SKM-1 (cell line): ENCODE results near the gene CD93.

Source experiments
- DNase-seq: peaks from one replicate; lab custom pipeline; 2025; ENCODE audit not compliant: unreplicated experiment; lab: John Stamatoyannopoulos, UW

The CD93 gene, protein sequence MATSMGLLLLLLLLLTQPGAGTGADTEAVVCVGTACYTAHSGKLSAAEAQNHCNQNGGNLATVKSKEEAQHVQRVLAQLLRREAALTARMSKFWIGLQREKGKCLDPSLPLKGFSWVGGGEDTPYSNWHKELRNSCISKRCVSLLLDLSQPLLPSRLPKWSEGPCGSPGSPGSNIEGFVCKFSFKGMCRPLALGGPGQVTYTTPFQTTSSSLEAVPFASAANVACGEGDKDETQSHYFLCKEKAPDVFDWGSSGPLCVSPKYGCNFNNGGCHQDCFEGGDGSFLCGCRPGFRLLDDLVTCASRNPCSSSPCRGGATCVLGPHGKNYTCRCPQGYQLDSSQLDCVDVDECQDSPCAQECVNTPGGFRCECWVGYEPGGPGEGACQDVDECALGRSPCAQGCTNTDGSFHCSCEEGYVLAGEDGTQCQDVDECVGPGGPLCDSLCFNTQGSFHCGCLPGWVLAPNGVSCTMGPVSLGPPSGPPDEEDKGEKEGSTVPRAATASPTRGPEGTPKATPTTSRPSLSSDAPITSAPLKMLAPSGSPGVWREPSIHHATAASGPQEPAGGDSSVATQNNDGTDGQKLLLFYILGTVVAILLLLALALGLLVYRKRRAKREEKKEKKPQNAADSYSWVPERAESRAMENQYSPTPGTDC

DNA sequence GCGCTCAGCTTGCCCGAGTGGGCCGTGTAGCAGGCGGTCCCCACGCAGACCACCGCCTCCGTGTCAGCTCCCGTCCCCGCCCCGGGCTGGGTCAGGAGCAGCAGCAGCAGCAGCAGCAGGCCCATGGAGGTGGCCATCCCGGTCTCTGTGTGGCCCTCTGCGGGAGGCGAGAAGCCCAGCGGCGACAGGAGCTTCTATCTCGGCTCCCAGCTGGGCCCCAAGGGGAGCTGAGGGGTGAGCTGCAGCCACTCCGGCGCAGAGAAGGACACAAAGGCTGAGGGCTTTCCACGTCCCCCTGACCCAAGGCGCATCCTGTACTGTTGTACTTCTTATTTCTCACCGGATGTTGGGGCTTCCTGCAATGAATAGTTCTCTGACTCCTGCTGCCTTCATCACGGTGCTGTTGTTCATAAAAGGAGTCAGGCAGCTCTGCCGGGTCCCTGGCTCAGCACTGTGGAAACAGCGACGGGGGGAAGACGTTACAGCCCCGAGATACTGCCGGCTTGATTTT is at the start of gene CD93:
Gene CD93, minus strand, starts transcription at position 269 of the 511 bp plus-strand sequence. Its CDS starts 132 bp downstream, at position 137.
- no peak for DNase-seq

DNA sequence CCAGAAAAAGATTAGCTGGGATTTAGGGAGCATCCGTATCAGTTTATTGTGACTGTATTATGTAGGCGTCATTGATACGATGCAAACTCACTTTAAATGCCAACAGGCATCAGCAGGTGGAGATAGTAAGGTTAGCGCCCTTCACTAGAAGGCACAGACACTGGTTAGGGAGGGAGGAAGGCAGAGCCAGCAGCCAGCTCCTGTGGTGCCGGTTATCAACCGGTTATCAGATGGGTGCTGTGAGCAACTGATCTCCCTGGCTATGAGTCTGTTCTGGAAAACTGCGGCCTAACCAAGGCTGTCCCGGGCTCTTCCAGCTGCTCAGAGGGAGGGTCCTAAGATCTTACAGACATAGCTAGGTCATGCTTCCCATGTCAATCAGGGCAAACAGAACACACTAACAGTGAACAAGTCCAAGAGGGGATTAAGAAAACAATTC is 47.5 kb upstream of the CD93 start:
- no peak for DNase-seq

DNA sequence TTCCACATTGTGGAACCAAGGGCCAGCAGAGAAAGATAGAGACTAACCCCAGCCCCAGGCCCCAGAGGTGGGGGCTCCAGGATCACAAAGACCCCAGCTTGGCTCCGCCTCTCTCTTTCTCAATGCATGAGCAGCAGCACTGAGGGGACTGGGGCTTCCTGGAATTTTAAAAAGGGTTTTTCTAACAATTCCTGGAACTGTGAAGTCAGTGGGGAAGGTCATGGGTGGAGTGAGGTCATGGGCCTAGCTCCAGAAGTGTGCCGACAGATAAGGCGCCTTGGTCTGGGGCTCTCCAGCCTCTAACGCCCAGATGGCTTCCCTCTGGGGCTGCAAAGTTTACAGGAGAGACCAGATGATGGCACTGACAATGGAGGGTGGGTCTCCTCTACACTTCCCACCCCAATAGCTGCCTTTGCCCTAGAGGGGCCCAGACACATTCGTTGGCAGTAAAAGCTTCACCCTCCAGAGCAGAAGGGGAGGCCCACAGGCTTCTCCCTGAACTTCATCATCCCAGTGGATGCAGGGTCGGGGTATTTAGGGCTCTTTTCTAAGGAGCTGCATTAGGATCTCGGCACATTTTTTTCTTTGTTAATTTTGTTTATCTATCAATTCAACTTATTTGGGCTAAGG is 46.9 kb upstream of the CD93 start:
- no peak for DNase-seq

DNA sequence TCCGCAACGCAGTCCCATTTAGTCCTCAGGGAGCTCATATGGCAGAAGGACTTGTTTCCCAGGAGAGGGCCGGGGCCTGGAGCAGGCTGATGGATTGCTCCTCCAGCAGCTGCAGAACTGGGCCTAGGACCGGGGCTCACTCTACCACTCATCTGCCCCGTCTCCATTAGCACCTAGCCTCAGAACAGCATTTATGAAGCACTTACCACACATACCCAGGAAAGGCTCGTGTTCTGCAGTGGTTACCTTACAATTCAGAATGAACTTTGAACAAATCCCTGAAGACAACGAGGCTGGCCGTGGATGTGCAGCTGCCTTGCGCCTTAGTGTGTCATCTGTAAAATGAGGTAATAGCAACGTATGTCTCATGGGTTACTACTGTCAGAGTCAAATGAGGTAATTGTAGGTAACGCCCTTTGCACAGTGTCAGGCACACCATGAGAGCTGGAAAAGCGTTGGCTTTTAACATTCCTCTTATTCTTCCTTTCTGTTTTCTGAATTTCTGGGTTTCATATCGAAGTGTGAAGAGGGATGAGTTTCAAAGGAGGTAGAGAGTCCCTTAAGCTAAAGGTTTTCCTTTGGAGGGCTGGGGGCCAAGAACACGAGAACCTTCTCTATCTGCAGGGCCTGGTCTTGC is 46.3 kb upstream of the CD93 start:
- no peak for DNase-seq

DNA sequence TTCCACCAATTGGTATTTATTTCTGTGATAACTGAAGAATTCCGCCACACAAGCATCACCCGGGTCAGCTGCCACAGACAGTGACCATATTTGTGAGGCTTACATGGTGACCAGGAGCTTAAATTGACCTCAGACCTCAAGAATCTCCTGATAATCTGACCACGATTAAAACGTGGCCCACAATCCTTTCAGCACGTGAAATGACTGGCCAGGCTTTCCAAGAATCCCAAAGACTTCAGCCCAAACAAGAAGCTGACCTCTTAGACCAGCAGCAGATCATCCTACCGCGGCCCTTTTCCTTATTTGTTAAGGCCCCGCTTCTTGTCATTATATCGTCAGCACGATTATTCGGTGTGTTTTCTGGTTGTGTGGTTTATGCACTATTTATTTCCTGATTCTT is 45.6 kb upstream of the CD93 start:
- no peak for DNase-seq

DNA sequence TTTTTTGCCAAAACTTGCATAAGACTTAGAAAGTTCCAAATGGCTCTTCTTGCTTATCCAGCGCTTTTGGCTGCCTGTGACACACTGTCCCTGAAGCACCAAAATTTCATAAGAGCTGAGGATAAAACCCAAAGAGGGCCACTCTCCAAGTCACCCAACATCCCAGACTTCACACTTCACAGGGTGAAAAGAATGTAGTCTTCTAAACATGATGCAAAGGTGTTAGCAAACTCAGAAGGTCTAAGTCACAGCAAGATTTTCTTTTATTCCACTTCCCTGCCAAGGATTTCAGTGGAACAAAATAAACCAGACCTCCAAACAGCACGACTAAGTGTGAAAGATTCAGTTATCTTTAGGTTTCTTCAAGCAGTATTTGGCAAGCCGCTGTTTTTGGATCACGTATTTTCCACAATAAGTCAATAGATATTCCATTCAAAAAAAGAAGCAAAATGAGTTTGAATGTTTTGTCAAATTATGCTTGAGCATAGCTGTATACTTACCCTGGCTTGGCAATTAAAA is 44.6 kb upstream of the CD93 start:
- no peak for DNase-seq

DNA sequence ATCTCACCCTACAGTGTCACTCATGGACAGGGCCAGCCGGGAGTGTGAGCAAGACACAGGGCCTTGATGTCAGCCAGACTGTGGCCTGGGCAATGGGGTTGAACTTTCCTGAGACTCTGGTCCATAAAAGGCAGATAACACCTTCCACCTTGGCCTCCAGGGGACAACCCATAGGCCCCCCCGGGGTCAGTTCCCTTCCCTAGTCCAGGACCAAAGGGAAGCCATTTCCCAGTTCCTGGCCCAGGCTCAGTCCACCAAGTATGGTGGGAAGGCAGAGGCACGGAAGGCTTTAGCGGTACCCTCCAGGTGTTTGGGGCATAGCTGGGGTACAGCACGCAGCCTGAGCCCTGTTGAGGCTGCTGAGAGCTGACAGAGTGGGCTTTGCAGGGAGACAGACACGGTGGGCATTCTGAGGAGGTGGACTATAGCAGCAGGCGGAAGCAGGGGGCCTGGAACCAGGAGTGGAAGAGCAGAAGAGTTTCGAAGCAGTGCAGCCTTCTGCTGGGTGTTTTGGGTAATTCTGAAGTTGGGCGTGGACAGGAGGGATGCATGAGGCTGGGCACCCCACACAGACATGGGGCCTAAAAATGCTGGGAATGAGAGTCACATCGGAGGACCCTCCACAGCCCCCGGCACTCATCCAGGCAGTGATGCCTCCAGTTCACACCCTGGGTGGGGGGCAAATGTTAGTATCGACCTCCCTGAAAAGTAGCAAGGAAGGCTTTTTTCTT is 43.9 kb upstream of the CD93 start:
- no peak for DNase-seq

DNA sequence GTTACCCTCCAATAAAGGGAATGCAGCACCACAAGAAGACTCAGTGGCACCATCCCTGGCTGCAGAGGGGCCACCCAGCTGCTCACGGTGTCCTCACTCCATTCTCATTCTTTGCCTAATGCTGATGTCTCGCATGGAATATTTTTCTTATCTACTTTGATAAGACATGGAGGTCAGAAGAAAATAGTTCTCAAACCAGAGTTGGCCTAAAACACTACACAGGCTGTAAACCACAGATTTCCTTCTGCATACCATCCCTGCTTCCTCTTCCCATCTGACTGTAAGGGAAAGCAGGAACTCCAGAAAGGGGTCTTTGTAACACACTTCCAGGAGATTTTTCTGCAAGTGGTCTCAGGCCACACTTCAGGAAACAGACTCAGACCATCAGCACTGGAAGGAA is 43.1 kb upstream of the CD93 start:
- DNase-seq: no peak

DNA sequence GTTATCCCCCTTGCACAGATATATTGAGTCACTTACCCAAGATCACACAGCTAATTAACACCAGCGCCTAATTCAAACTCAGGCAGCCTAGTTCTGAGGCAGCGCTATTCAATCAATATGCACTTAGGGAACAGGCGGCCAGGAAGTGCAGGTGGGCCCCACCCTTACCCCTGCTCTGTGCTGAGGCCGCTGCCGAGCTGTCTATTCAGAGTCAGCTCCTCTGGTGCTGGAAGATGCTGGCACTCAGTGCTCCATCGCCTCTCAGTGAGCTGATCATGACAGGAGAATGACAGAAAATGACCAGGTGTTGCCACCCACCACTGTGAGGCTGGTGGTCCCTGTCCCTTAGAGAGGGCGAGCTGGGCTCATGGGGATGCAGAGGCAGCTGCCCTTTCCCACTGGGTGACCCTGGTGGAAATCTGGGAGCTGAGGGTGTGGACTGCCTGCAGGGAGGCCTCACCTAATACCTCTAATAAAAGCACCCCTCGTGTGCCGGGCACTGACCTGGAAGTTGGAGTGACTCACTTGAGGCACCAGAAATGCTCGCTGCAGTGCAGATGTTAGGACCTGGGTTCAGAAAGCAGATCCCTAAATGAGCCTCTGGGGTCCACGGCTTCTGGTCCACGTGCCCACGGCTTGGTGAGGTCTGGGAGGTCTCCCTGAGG is 42.5 kb upstream of the CD93 start:
- no peak for DNase-seq

DNA sequence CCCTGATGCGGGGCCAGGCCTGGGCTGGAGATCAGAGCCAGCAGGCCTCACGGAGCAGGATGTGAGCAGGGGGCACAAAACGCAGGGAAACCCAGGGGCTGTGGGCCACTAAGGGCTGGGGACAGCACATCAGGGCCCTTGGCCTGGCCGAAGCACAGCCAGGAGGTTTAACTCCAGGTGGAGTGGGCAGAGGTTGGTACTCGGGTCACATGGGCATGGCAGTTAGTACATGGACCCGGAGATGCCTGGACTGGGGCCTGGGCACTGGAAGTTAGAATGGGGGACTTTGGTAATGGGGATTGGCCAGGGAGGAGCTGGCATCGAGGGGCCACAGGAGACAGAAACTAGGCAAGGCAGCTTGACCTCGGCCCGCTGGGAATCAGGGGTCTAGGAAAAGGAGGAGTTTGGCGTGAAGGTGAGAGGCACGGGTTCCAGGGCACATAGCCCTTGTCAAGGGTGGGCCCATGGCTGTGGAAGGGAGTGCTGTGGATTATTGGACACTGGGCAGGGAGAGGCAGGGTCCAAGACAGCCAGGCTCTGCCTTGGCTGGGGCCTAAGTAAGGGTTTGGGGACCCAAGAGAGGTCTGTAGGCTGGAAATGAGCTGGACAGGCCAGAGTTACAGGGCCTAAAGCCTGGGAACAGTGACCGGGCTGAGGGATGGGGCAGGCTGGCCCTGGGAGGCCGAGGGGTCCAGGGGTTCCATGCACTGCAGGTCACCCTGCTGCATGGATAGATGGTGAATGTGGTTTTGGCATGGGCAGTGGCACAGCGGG is 41.6 kb upstream of the CD93 start:
- DNase-seq: no peak

DNA sequence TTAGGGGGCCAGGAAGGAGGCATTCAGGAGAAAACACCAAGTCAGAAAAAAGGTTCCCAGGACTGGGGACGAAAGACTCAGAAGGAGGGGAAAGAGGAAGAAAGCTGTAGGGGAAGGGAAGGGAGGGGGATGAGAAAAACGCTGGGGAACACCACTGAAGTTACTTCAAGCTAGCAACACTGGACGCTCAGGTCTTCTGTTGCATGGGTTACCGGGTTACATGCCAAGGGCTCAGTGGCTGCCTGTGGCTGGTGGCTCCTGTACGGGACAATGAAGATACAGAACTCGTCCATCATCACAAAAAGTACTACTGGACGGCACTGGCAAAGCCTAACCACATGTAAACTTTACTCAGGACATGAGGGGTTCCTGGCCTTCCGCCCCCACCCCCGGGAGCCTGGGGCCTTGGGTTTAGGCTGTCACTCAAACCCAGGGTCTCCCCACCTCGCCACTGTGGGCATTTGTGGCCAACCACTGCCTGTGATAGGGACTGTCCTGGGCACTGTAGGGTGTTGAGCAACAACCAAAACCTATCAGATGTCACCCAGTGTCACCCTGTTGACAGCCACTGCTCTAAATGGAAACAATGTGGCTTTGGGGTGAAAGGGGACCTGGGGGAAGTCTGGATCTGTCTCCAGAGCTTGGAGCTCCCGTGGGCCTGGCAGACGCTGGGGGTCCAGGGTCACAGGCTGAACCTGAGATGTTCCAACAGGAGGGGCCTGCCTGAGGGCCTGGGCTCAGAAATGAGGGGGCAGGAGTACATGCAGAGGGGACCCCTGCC is 40.3 kb upstream of the CD93 start:
- peak; percentile 46 for DNase-seq

DNA sequence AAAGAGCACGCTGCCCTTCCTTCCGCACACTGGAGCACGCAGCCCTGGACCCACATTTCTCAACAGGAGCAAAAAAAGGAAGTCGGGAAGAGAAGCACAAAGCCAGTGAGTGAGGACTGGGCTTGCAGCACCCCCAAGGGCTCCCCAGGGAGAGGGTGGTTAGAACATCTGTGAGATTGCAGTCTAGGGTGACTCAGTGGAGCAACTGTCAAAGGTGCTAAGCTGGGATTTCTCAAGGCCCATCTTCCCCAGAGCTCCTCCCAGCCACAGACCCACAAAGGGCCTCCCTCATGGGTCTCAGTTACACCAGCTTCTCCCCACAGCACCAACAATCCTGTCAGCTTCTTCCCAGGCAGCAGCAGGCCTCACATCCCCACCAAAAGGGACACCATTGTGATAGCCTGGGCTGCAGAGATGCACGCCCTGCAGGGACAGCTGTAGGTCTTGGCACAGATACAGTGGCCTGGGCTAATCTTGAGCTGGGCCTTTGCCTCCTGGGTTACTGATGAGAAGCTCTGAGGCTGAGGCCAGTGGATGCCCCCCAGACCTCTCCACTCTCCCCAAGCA is 39.6 kb upstream of the CD93 start:
- DNase-seq: peak; percentile 99

DNA sequence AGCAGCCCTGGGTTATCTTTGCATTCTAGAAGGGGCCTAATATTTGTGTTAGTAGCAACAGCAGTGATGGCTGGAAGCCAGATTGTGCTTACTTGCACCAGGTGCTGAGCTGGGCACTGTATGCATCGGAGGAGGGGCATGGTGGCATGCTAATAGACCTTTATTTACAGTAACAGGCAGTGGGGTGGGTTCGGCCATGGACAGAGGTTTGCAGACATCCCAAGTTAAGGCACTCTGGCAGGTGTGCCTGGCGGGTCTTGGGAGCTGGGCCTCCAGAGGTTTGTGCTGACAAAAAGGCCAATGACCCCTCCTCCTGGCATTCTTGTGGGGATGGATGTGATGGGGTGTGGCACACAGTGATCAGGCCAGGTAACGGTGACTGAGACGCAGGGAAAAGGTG is 39.0 kb upstream of the CD93 start:
- no peak for DNase-seq

DNA sequence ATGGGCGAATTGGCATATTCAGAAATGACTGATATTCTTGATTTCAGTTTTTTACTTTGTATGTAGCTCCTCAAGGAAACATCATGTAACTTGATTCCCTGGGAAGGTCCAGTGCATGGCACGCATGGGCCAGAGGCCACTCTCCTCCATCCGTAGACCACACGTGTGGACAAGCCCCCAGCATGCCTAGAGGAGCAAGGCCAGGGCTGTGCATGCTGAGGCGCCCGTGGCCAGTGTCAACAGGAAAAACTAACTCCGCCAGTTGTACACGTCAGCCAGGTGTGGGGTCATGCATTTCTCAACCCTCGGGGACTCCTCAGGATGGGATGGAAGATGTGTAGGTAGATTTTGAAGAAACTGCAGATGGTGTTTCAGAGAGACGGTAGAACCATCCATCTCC is 37.8 kb upstream of the CD93 start:
- no peak for DNase-seq

DNA sequence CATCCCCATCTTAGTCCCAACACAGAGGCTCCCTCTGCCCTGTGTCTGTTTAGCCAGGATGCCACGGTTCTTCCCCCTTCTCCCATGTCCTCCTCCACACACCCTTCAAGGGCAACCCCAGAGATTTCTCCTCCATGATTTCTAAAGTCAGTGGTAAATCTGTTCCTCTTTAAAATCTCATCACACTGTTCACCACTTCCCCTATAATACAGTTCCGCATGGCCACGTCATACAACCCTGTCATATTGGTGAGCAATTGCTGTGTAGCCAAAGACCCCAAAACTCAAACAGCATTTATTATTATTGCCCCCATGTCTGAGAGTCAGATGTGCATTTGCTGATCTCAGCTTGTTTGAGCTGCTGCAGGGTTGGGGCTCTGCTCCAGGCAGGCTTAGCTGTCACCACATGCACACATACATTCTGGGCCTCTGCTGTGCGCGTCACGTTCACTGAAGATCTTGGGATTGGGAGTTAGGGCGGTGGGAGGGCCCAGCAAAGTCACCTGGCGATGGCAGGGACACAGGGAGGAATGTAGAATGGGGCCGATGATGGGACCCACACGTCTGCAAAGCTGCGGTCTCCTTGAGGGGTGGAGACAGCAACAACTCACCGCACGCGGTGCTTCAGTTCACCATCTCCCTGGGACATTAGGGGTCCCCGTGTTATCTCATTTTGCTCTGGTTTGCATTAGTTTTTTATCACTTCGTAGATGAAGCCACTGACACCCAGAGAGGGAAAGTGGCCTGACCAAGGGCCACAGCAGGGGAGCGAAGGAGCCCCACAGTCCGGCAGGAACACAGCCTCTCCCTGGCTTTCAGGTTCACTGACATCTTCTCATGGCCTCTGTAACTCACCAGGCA is 36.9 kb upstream of the CD93 start:
- no peak for DNase-seq

DNA sequence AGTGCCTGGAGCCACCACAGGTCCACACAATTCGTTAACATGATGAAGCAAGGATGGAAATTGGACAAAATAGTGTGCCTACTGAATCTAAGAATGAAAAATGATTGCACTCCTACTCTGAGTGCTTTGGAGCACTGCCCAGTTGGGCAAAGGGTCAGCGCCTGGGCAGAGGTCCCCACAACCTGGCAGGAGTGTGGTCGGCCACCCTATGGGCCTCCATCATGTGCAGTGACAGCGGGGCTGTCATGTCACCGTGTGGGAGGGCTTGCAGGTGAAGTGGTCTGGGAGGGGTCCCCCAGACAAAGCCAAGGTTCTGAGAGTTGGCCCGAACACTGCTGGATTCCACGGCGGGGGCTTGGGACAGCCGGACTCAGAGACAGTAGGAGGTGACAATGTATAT is 36.2 kb upstream of the CD93 start:
- no peak for DNase-seq

DNA sequence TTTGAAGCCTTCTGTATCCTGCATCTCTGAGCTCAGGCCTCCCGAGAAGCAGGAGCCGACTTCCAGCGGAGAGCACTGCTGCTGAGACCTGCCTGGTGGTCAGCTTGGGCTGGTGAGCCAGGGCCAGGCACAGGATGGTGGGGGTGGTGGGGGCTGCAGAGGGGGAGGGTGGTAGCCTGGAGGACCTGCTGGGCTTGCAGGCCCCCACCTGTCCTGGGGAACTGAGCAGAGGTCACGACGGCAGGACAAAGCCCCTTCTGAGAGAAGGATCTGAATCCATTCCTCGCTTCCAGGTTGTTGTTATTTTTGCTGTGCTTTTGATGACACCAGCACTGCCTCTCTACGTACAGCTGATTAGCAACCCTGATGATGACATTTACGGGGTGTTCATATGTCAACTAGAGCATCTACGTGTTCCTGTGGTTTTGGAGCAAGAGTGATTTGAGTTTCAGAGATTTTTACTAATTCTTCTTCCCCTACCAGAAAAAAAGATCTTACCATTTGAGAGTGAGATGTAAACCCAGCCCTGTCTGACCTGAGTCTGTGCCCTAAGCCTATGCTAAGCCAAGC is 35.7 kb upstream of the CD93 start:
- DNase-seq: no peak
